T47D (cell line): ENCODE results near the gene DDX49.
A peak's percentile ranks its signal among the peaks of the same experiment; 100 is the strongest.
"Not testable (repeated sequence)": the region's sequence is repeated elsewhere in the genome, so short reads cannot be mapped to it uniquely, and the experiment has no call there.

Source experiments
- DNase-seq, 2 experiments: peaks; one replicate each; pipeline versions ENCODE4 v3.0.0 to v3.0.0-alpha.2; 2011 to 2012; ENCODE audit warnings: low read depth in 1 of 2, low spot score in 1 of 2
- JUND ChIP-seq: IDR thresholded peaks from 2 replicates; pipeline ENCODE4 v1.6.1; 2012; ENCODE audit warnings: low read depth
- in situ Hi-C: cut with HindIII; loops from 2 replicates; pipeline ENCODE4 v1.10.0; 2016; ENCODE audit warnings: low sequenced_read_pairs, low pct_unique_long_range_greater_than_20kb

The DDX49 gene

DNA sequence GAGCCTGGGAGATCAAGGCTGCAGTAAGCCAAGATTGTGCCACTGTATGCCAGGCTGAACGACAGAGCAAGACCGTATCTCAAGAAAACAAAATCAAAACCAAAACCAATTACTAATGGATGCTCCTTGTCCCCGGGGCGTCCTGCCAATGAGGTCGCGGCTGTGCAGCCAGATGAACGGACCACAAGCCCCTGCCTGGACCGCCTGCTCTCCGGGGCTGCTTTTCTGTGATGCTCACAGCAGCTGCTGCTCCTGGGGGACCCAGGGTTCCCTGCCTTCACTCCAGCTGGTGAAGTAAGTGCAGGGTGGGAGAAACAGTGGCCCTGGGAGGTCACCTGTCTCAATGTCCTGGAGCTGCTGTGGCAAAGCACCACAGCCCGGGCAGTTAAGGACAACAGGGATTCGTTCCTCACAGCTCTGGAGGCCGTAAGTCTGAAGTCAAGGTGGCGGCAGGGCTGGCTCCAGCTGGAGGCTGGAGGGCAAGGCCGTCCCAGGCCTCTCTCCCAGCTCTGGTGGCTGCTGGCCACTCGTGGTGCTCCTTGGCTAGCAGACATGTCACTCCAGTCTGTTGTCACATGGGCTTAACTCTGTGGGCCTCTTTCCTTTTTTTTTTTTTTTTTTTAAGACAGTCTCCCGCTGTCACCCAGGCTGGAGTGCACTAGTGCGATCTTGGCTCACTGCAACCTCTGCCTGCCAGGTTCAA is 10.4 kb upstream of the DDX49 start:
- TF ChIP-seq JUND: no peak
- in situ Hi-C loops: no loop called here
- no peak for DNase-seq

- in situ Hi-C loops: no loop called here
- no peak for DNase-seq
- TF ChIP-seq JUND: no peak
Observed at GRCh38 chr19:18910010-18910409, 9.5 kb upstream of the DDX49 start.

DNA sequence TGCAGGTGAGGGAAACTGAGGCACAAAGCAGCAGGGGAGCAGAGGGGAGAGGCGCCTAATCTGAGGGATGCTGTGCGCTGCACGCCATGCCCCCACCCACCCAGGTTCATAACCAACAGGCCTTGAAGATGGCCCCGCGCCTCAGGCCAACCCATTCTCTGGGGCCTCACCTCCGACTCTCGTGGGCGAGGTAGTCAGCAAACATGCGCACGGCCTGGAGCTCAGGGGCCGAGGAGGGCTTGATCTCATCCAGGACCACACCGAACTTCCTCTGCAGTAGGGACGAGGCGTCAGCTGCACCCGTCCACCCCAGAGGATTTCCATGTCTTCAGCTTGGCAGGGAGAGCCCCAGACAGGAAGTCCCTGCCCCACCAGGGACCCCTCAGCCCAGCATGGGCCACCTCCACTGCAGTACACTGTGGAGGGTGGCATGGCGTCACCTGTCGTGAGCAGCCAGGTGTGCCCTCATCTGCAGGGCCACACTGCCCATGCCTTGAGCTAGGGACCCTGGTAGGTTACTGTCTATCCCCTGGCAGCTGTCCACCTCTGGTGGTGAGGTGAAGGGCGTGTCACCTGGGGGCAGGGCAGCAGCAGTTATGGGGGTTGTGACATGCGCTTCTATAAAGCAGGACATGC is 8.6 kb upstream of the DDX49 start:
- no peak for TF ChIP-seq JUND
- in situ Hi-C loops: no loop called here
- no peak for DNase-seq

- no peak for TF ChIP-seq JUND
- DNase-seq: no peak
- in situ Hi-C loops: no loop called here
Observed at GRCh38 chr19:18912933-18913332, 6.6 kb upstream of the DDX49 start.

GRCh38 chr19:18913466-18913865 is 6.0 kb upstream of the DDX49 start:
- no peak for TF ChIP-seq JUND
- DNase-seq: no peak
- in situ Hi-C loops: no loop called here

DNA sequence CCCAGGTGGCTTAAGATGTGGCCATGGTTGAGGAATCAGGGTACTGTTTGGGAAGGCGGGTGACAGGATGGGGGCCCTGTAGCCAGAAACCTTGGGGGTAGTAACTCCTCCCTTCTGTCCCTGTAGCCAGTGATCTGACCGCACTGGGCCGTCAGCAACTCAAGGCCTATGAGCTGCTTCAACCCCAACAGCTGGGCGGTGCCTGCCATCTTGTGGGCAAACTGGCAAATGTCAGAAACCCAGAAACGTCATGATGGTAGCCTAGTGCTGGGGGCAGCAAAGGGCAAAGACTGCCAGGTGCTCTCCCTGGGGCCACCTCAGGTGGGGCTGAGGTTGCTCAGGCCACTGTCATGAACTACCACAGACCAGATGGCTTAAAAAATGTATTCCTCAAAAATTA is 3.9 kb upstream of the DDX49 start:
- TF ChIP-seq JUND: no peak
- DNase-seq: peak in 1 of 2 experiments; percentile 68
- in situ Hi-C loops: no loop called here

- in situ Hi-C loops, DNase-seq: not testable (repeated sequence)
Observed at GRCh38 chr19:18917593-18917992, 1.9 kb upstream of the DDX49 start.

DNA sequence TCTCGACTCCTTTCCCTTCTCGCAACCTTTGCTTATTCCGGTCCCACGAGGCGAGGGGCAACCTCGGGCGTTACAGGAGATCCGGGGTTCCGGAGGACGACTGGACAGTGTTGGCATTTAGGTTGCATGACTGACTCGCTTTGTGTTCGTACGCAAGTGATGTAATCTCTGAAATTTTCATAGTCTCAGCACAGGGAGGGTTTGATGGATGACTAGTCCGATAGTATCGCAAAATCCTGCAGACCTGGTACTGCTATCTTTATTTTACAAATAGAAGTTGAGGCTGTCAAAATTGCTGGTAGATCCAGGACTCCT is 342 bp downstream of the DDX49 start:
- no peak for DNase-seq
- in situ Hi-C loops: no loop called here
- TF ChIP-seq JUND: no peak

GRCh38 chr19:18920400-18920799 is 885 bp downstream of the DDX49 start:
- DNase-seq: no peak
- no peak for TF ChIP-seq JUND

DNA sequence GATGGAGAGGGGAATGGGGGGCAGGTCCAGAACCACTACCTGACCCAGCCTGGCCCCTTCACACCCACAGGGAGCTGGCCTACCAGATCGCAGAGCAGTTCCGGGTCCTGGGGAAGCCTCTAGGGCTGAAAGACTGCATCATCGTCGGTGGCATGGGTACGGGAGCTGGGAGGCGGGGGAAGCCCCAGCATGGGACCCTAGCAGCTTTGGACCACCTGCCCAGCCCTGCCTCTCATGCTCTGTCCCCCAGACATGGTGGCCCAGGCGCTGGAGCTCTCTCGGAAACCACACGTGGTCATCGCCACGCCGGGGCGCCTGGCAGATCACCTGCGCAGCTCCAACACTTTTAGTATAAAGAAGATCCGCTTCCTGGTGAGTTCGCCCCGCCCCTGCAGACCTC is 2.1 kb downstream of the DDX49 start:
- no peak for DNase-seq
- in situ Hi-C loops: no loop called here
- no peak for TF ChIP-seq JUND

More at GRCh38 chr19:18920400-18920799, 885 bp downstream of the DDX49 start:
- in situ Hi-C loops: no loop called here

- no peak for TF ChIP-seq JUND
- in situ Hi-C loops: no loop called here
- no peak for DNase-seq
Observed at GRCh38 chr19:18922228-18922985, 2.9 kb downstream of the DDX49 start.

DNA sequence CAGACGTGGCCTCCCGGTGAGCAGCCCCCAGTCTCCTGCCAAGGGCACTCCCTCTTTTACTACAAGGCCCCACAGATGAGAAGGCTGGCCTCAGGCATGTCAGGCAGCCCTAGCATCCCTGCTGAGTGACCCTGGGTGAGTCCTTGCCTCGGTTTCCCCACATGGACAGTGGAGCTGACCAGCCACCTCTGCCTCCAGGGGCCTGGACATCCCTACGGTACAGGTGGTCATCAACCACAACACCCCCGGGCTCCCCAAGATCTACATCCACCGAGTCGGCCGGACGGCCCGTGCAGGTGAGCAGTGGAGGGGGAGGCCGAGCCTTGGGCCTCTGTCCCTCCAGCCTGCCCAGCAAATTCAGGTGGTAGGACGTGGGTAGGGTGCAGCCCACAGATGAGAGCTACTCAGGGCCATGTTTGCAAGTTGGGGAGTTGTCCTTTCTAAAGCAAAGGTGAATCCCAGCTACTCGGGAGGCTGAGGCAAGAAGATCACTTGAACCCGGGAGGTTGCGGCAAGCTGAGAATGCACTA is 5.2 kb downstream of the DDX49 start:
- in situ Hi-C loops: no loop called here
- no peak for DNase-seq
- TF ChIP-seq JUND: no peak

GRCh38 chr19:18928018-18928805 is 8.7 kb downstream of the DDX49 start:
- in situ Hi-C loops: no loop called here
- no peak for DNase-seq
- no peak for TF ChIP-seq JUND
